ENCODE results near the gene RPL18A. TPM values are rescaled to one million over a fixed set of nuclear protein-coding genes. Genes with fewer than 3 reads are reported as not detected.
A peak's percentile ranks its signal among the peaks of the same experiment; 100 is the strongest.

The RPL18A gene
- total and polyA plus RNA-seq, 12 donors = 345 to 2,121 (median 1,380) TPM

DNA sequence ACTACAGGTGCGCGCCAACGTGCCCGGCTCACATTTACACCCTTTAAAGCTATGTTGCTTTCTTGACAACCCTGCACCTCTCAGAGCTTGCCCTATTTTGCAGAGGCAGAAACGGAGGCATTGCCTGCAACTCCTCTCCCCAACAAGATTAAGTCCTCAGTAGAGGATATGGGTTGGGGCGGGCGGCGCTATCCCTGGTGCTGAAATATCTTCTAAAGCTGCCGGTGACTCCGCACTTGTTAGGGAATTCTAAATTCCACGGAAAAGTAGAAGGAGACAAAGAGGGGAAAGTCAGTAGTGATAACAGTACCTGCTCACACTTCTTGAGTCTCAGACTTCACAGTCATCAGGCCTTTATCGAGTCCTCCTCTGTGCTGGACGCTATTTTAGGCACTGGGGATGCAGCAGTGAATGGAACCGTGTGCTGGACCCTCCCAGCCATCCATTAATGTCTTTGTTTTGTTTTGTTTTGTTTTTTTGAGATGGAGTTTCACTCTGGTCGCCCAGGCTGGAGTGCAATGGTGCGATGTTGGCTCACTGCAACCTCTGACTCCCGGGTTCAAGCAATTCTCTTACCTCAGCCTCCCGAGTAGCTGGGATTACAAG is 30.0 kb downstream of the RPL18A start:
- Histone ChIP-seq H3K36me3 (replicated peaks in 1 of 2) (no peaks in the 10 kb centered on the region), H3K27ac (no peak overlapping the region), H3K4me3 (no peak overlapping the region), H3K27me3 (no peaks in the 10 kb centered on the region), H3K9me3 (replicated peaks in 1 of 3) (no peaks in the 10 kb centered on the region), H3K4me1 (replicated peaks in 1 of 2) (no peaks in the 10 kb centered on the region)
- TF ChIP-seq, protein P1, sequence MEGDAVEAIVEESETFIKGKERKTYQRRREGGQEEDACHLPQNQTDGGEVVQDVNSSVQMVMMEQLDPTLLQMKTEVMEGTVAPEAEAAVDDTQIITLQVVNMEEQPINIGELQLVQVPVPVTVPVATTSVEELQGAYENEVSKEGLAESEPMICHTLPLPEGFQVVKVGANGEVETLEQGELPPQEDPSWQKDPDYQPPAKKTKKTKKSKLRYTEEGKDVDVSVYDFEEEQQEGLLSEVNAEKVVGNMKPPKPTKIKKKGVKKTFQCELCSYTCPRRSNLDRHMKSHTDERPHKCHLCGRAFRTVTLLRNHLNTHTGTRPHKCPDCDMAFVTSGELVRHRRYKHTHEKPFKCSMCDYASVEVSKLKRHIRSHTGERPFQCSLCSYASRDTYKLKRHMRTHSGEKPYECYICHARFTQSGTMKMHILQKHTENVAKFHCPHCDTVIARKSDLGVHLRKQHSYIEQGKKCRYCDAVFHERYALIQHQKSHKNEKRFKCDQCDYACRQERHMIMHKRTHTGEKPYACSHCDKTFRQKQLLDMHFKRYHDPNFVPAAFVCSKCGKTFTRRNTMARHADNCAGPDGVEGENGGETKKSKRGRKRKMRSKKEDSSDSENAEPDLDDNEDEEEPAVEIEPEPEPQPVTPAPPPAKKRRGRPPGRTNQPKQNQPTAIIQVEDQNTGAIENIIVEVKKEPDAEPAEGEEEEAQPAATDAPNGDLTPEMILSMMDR (IDR thresholded peaks at IDR 0.05) = no peak
- TF ChIP-seq POLR2A (IDR thresholded peaks at IDR 0.05) = no peak
- WGBS, 4 donors = 21 to 36% (median 27%) methylated on average over 18 of the region's 18 CpGs
- DNase-seq = peak in 4 of 7 donors; percentile 38 to 52 (median 42)
- intact Hi-C loops (cut with DNase I) = no loop called here

DNA sequence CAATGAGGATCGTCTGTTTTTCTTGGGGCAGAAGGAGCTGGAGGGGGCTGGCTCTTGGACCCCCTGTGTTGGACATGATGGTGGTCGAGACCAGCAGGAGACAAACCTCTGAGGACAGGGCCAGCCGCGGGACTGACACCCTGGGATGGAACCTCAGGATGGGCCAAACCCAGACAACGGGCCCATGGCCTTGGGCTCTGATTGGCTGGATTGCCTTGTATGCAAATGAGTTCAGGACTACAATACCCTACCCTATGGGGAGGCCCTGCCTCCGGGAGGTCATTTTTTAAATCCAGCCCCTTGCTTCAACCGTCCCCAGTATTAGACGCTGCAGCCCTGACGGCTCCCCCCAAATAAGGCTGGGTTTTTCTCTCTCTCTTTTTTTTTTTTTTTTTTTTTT is 34.1 kb downstream of the RPL18A start:
- Histone ChIP-seq H3K4me1 (replicated peaks in 1 of 2) (no peaks in the 10 kb centered on the region), H3K27me3 (peaks cover 5% of the 10 kb centered on the region), H3K4me3 (no peak overlapping the region), H3K27ac (no peak overlapping the region), H3K9me3 (replicated peaks in 1 of 3) (no peaks in the 10 kb centered on the region), H3K36me3 (replicated peaks in 1 of 2) (no peaks in the 10 kb centered on the region)
- DNase-seq = no peak
- WGBS, 4 donors = 68 to 79% (median 74%) methylated on average over 8 to 9 of the region's 9 CpGs
- TF ChIP-seq POLR2A (IDR thresholded peaks at IDR 0.05) = no peak
- TF ChIP-seq, protein P1 (IDR thresholded peaks at IDR 0.05) = no peak
- intact Hi-C loops (cut with DNase I) = no loop called here

DNA sequence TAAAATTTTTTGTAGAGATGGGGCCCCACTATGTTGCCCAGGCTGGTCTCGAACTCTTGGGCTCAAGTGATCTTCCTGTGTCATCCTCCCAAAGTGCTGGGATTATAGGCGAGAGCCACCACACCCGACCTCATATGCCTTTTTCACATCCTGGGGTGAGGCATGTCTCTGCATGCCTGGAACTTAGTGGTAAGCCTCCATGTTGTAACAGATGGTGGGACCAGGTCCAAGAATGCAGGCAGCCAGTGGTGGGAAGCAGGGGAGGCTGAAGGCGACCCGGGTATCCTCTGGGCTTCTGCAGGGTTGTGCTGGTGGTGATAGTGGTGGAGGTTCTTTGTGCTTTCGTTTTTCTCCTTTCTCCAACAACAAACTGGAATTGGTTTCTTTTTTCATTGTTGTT is 43.0 kb downstream of the RPL18A start:
- TF ChIP-seq, protein P1 (IDR thresholded peaks at IDR 0.05) = no peak
- no peak for TF ChIP-seq POLR2A (IDR thresholded peaks at IDR 0.05)
- intact Hi-C loops (cut with DNase I) = no loop called here
- 60 to 66% (median 63%) methylated on average over 6 of the region's 6 CpGs for WGBS, 4 donors
- H3K9me3 ChIP-seq (replicated peaks in 1 of 3) = no peaks in the 10 kb centered on the region
- DNase-seq = no peak
- H3K27ac ChIP-seq = no peak overlapping the region
- no peaks in the 10 kb centered on the region for H3K27me3 ChIP-seq
- no peak overlapping the region for H3K4me3 ChIP-seq
- no peaks in the 10 kb centered on the region for H3K36me3 ChIP-seq (replicated peaks in 1 of 2)
- no peaks in the 10 kb centered on the region for H3K4me1 ChIP-seq (replicated peaks in 1 of 2)

DNA sequence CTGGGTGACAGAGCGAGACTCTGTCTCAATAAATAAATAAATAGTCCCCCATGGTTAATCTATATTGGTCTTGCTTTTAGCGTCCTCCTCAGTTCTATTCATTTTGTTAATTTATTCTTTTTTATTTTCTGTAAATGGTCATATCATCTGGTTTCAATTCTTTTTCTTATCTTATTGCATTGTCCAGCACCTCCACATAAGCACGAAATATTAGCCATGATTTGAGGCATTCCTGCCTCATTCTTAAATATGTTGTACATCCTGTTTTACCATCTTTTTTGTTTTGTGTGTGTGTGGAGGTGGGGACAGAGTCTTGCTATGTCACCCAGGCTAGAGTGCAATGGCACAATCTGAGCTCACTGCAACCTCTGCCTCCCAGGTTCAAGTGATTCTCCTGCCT is 48.5 kb downstream of the RPL18A start:
- Histone ChIP-seq H3K9me3 (replicated peaks in 1 of 3) (peaks cover 0 to 4% (median 0%) of the 10 kb centered on the region in 3 donors), H3K27me3 (no peaks in the 10 kb centered on the region), H3K4me3 (no peak overlapping the region), H3K27ac (no peak overlapping the region), H3K4me1 (replicated peaks in 1 of 2) (no peaks in the 10 kb centered on the region), H3K36me3 (replicated peaks in 1 of 2) (no peaks in the 10 kb centered on the region)
- 77 to 88% (median 87%) methylated on average over 3 of the region's 3 CpGs for WGBS, 4 donors
- no peak for DNase-seq
- no peak for TF ChIP-seq POLR2A (IDR thresholded peaks at IDR 0.05)
- TF ChIP-seq, protein P1 (IDR thresholded peaks at IDR 0.05) = no peak
- intact Hi-C loops (cut with DNase I) = no loop called here
